Heart left ventricle (tissue), 13 donors: ENCODE measurements around the gene IFI27.

ENCODE experiments used
- CTCF ChIP-seq, 12 donors: fragments of 200-600 bp; sonication (generic) in 4 of 12; IDR thresholded peaks; one replicate each; pipeline versions ENCODE4 v1.5.0 to v1.8.0; 2018 to 2022; ENCODE audit warnings: antibody characterized with exemption in 12 of 12, mild to moderate bottlenecking in 5 of 12
- POLR2A ChIP-seq, 2 donors: fragments of 450-650 bp; IDR thresholded peaks; one replicate each; pipeline ENCODE4 v1.6.1; 2017; ENCODE audit warnings: antibody characterized with exemption in 2 of 2, mild to moderate bottlenecking in 2 of 2, moderate library complexity in 2 of 2
- donor health status: ischemic (EF 13 %, LVEDD 7.1; RV severe dilation, severe dysfunction).
- donor health status: DM: no; HTN: yes; CAD: no.
- donor health status: DM: no; HTN: no; CAD: no.
- donor health status: ischemic (EF 25% LVEDD 6.9; RV normal size, moderate dysfunction).
- donor health status: ischemic (EF 25% LVEDD 5.7; RV mildly dilated, moderate dysfunction).
- donor health status: ischemic (EF 35%, LVEDD 5.7; RV mildly dilated, moderate dysfunction).
- donor health status: nonischemic (EF 11% LVEDD 7.7; RV severe dilation, severe dysfunction).
- donor health status: DM: yes; HTN: yes; CAD: no.
- donor health status: PGD.
- donor health status: ischemic (EF 29% LVEDD 5.4; RV normal size, mild dysfunction).
- donor health status: nonischemic (EF 23%, LVEDD 6.1; RV moderate dilation, normal function).

GRCh38 chr14:94113490-94113889, 3.0 kb downstream of the IFI27 start:
- TF ChIP-seq CTCF (IDR thresholded peaks at IDR 0.05): no peak
- no peak for TF ChIP-seq POLR2A (IDR thresholded peaks at IDR 0.05)
